DOHH2 (cell line): ENCODE data around the gene TFB1M.

ENCODE experiments used
- H3F3A ChIP-seq: fragments of 200-600 bp; sonication (generic), shearing (Covaris generic); 2 replicates; pipeline ENCODE4 v1.6.0; 2016; ENCODE audit warnings: antibody characterized with exemption, mild to moderate bottlenecking; ENCODE audit not compliant: control insufficient read depth, insufficient read depth
- H3K27ac ChIP-seq: fragments of 200-600 bp; sonication (generic); 2 replicates; pipeline ENCODE4 v1.5.1; 2014; ENCODE audit warnings: low read depth, mild to moderate bottlenecking, low read length, moderate library complexity
- H3K27me3 ChIP-seq: fragments of 200-600 bp; sonication (generic); 2 replicates; pipeline ENCODE4 v1.6.1; 2014; ENCODE audit warnings: mild to moderate bottlenecking, low read length, mixed read lengths; ENCODE audit not compliant: control insufficient read depth
- H3K36me3 ChIP-seq: fragments of 200-600 bp; sonication (generic); 2 replicates; pipeline ENCODE4 v1.6.1; 2014; ENCODE audit warnings: mild to moderate bottlenecking, low read length, moderate library complexity, mixed read lengths; ENCODE audit not compliant: control insufficient read depth
- H3K4me1 ChIP-seq: fragments of 200-600 bp; sonication (generic); 2 replicates; pipeline ENCODE4 v1.6.1; 2014; ENCODE audit warnings: mild to moderate bottlenecking, low read length, mixed read lengths; ENCODE audit not compliant: control insufficient read depth
- H3K4me2 ChIP-seq: fragments of 200-600 bp; sonication (generic); 2 replicates; pipeline ENCODE4 v1.6.0; 2014; ENCODE audit warnings: mild to moderate bottlenecking, low read length, moderate library complexity
- H3K4me3 ChIP-seq: fragments of 200-600 bp; sonication (generic); 2 replicates; pipeline ENCODE4 v1.5.1; 2014; ENCODE audit warnings: mild to moderate bottlenecking, low read length, mixed read lengths
- H3K79me2 ChIP-seq: fragments of 200-600 bp; sonication (generic); 2 replicates; pipeline ENCODE4 v1.6.1; 2014; ENCODE audit warnings: mild to moderate bottlenecking, low read length, mixed read lengths; ENCODE audit not compliant: control insufficient read depth
- H3K9me2 ChIP-seq: fragments of 200-600 bp; sonication (generic); replicated peaks from 2 replicates; pipeline ENCODE4 v1.6.1; 2014; ENCODE audit warnings: mild to moderate bottlenecking, low read length, mixed read lengths; ENCODE audit not compliant: control insufficient read depth
- H3K9me3 ChIP-seq: fragments of 200-600 bp; sonication (generic); 2 replicates; pipeline ENCODE4 v1.6.1; 2014; ENCODE audit warnings: antibody characterized with exemption, low read length, mixed read lengths; ENCODE audit not compliant: control insufficient read depth, insufficient read depth
- H4K20me1 ChIP-seq: fragments of 200-600 bp; sonication (generic); 2 replicates; pipeline ENCODE4 v1.6.0; 2014; ENCODE audit warnings: low read depth, mild to moderate bottlenecking, antibody characterized with exemption, low read length, moderate library complexity; ENCODE audit not compliant: control insufficient read depth, insufficient read depth
- EZH2phosphoT487 ChIP-seq: fragments of 200-600 bp; sonication (generic); IDR thresholded peaks from 2 replicates; pipeline ENCODE4 v1.6.1; 2017; ENCODE audit warnings: borderline replicate concordance, mild to moderate bottlenecking, antibody characterized with exemption, low read length, moderate library complexity, mixed read lengths
- TF ChIP-seq, protein P1 (sequence below): fragments of 200-600 bp; sonication (generic); IDR thresholded peaks from one replicate; pipeline ENCODE4 v1.5.1; 2014; ENCODE audit warnings: antibody characterized with exemption, mild to moderate bottlenecking, low read depth, low read length; ENCODE audit not compliant: poor library complexity, severe bottlenecking

Gene TFB1M

DNA sequence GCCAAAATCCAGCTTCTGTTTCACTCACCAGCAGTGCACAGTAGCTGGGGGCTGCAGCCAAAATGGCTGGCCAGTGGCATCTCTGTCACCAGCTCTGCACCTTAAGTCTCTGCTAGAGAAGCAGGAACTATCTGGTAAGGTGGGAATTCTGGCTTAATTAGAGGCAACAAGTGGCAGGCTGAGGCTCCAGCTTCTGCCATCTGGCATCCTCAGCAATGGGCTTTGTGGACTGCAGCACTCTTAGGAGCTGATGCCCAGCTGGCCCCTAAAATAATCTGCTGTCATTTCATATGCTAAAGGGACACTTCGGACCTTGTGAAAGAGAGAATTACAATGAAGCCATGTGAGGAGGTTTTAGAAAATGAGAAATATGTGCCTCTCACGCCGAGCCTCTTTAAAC lies 55.1 kb downstream of the TFB1M start:
- Histone ChIP-seq H3K9me2 (no peaks in the 10 kb centered on the region), H3K4me3 (no peak overlapping the region), H4K20me1 (no peaks in the 10 kb centered on the region), H3K9me3 (no peaks in the 10 kb centered on the region), H3K79me2 (0 out of 2 replicates have a peak, but pooled peaks cover 2% of the 10 kb centered on the region), H3K4me2 (no peak overlapping the region), H3K36me3 (peaks cover 80% of the 10 kb centered on the region), H3K4me1 (peaks cover 7% of the 10 kb centered on the region; the same call in 1 of the 2 replicates), H3K27ac (no peak overlapping the region), H3K27me3 (no peaks in the 10 kb centered on the region), H3F3A (no peaks in the 10 kb centered on the region)
- TF ChIP-seq, protein P1, sequence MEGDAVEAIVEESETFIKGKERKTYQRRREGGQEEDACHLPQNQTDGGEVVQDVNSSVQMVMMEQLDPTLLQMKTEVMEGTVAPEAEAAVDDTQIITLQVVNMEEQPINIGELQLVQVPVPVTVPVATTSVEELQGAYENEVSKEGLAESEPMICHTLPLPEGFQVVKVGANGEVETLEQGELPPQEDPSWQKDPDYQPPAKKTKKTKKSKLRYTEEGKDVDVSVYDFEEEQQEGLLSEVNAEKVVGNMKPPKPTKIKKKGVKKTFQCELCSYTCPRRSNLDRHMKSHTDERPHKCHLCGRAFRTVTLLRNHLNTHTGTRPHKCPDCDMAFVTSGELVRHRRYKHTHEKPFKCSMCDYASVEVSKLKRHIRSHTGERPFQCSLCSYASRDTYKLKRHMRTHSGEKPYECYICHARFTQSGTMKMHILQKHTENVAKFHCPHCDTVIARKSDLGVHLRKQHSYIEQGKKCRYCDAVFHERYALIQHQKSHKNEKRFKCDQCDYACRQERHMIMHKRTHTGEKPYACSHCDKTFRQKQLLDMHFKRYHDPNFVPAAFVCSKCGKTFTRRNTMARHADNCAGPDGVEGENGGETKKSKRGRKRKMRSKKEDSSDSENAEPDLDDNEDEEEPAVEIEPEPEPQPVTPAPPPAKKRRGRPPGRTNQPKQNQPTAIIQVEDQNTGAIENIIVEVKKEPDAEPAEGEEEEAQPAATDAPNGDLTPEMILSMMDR, result no peak
- TF ChIP-seq EZH2phosphoT487, result no peak

DNA sequence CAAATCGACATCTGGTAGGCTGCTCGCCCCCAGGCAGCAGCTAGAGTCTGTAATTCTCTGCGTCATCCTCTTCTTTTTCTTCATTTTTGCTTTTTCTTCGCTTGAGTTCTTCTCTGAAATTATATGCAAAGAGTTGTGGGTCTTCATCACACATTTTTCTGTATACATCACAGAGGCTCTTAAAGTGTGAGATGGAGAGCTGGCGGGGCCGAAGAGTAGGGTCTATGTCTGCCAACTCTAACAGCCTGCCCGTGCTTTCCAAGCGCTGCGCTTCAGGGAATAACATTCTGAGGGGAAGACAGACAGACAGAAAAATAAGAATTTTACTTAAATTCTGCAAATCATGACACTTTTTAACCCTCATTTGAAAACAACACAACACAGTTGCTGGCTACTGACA lies 56.5 kb downstream of the TFB1M start:
- H3K36me3 ChIP-seq, result peaks cover 92% of the 10 kb centered on the region
- no peaks in the 10 kb centered on the region for H3K9me2 ChIP-seq
- H4K20me1 ChIP-seq, result no peaks in the 10 kb centered on the region
- H3K4me1 ChIP-seq, result peaks cover 7% of the 10 kb centered on the region; the same call in 1 of the 2 replicates
- TF ChIP-seq, protein P1, result no peak
- no peak for TF ChIP-seq EZH2phosphoT487
- no peak overlapping the region for H3K27ac ChIP-seq
- no peaks in the 10 kb centered on the region for H3K9me3 ChIP-seq
- no peaks in the 10 kb centered on the region for H3K27me3 ChIP-seq
- H3K4me3 ChIP-seq, result no peak overlapping the region
- H3K4me2 ChIP-seq, result no peak overlapping the region
- no peaks in the 10 kb centered on the region for H3K79me2 ChIP-seq
- H3F3A ChIP-seq, result no peaks in the 10 kb centered on the region

DNA sequence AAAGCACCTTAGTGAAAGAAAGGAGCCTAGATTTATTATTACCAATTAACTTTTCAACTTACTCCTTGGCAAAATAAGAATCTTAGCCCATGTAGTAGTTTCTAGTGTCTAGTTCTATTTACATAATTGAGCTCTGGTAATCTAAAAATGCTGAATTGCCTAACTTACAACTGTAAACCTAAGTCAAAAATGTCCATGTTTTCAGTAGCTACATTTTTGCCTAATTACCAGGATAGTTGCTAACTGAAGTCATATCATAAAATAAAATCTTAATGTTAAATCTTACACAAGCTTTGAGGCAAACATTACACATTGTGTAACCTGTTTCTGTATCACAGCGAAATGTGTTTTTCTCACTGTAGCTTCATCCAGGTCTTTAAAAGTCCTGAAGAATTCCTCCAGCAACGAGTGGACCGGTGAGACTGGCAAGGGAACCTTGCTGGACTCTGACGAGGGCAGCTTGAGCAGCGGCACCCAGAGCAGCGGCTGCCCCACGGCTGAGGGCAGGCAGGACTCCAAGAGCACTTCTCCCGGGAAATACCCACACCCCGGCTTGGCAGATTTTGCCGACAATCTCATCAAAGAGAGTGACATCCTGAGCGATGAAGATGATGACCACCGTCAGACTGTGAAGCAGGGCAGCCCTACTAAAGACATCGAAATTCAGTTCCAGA lies 58.0 kb downstream of the TFB1M start:
- Histone ChIP-seq H3F3A (no peaks in the 10 kb centered on the region), H3K4me1 (no peaks in the 10 kb centered on the region), H3K27me3 (no peaks in the 10 kb centered on the region), H3K79me2 (no peaks in the 10 kb centered on the region), H3K36me3 (peaks cover 95% of the 10 kb centered on the region), H3K9me3 (no peaks in the 10 kb centered on the region), H3K4me3 (no peak overlapping the region), H4K20me1 (no peaks in the 10 kb centered on the region), H3K27ac (no peak overlapping the region), H3K9me2 (no peaks in the 10 kb centered on the region), H3K4me2 (no peak overlapping the region)
- TF ChIP-seq, protein P1, result no peak
- TF ChIP-seq EZH2phosphoT487, result no peak
